Hematopoietic multipotent progenitor cell treated with erythropoietin and hydrocortisone succinate and interleukin-3 and kit ligand, for 8 days (in vitro differentiated cells): Measurements from ENCODE around the gene SURF2.
A peak's percentile ranks its signal among the peaks of the same experiment; 100 is the strongest.

Source experiments
- DNase-seq: peaks from one replicate; pipeline ENCODE4 v3.0.0-alpha.2; 2015

The SURF2 gene

GRCh38 chr9:133339641-133340040, 16.7 kb upstream of the SURF2 start:
- DNase-seq: no peak

DNA sequence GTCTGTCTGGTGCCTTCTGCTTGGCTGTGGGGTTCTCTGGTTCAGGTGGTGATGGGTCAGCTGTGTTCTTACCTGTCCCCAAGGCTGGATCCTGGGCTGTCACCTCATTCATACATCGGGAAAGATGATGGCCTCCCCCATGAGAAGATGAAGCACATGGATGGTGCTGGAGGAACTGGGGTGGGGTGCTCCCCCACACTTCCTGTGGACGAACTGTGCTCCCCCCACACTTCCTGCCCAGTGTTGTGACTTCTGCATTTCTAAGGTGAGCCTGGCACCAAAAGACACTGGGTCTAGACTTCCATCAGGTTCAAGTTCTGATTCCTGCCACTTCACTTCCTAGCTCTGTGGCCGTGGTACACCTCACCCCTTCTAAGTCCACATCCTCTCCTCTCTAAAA, 16.1 kb upstream of the SURF2 start:
- DNase-seq: no peak

DNA sequence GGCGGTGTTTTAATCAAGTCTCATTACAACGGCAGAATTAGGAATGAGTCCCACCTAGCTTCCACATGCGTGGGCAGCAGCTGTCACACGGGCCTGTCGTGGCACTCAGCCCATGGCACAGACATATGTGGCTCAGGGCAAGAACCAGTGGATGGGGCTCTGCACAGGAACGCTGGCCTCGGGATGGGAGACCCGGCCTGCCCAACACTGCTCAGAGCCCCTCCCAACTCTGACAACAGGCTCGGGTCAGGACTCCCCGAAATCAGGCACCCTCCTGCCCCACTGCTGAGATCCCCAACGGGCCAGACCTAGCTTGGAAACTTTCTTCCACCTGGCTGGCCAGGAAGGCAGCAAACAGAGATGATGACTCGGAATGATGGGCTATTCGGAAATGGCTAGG, 15.4 kb upstream of the SURF2 start:
- DNase-seq: no peak

- peak; percentile 39 for DNase-seq
Observed at GRCh38 chr9:133341369-133342068, 14.8 kb upstream of the SURF2 start.

GRCh38 chr9:133342069-133342406, 14.3 kb upstream of the SURF2 start:
- DNase-seq: no peak

DNA sequence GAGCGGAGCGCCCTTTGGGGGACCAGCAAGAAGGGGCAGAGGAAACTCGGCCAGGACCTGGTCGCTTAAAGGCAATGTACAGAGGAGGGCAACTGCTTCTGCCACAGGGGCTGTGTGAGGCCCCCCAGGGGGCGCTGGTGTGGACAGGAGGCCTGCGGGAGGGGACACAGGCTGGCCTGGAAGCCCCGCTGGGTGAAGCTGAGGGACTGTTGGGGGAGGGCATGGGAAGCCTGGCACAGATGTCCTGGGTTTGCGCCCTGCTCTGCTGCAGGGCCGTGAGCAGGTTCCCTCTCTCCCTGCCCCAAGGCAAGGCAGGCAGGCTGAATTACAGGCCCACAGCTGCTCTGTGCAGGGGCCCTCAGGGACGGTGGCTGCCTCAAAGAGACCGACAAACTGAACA, 13.8 kb upstream of the SURF2 start:
- DNase-seq: no peak

DNA sequence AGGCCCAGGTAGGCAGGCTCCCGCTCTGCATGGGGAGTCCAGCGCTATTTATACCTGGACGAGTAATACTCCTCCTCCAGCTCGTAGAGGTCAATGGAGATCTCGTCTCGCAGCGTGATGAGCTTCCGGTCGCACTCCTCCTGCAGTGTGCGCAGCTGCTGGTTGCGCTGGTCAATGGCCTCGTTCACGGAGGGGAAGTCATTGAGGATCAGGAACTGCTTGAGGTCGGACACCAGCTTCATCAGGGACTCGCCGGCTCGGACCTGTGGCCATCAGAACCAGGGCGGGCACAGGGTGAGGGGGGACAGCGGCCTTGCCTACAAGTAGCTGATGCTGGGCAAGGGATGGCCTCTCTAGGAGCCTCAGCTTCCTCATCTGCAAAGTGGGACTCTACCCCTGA, 12.3 kb upstream of the SURF2 start:
- no peak for DNase-seq

DNA sequence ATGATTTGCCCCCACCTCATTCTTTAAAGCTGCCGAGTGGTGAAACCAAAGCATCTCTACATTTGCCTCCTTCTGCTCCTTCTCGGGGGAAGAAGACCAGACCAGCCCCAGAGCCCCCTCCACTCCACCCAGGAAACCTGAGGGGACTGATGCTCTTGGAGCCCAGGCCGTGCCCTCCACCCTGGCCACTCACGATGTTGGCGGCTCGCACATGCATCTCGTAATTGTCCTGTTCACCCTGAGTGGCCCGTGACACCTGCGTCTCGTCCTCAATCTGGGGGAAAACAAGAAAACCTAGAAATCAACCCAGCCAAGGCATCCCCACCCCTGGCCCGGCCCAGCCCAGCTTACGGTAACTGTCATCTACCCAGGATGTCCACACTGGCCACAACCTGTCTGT, 11.4 kb upstream of the SURF2 start:
- no peak for DNase-seq

DNA sequence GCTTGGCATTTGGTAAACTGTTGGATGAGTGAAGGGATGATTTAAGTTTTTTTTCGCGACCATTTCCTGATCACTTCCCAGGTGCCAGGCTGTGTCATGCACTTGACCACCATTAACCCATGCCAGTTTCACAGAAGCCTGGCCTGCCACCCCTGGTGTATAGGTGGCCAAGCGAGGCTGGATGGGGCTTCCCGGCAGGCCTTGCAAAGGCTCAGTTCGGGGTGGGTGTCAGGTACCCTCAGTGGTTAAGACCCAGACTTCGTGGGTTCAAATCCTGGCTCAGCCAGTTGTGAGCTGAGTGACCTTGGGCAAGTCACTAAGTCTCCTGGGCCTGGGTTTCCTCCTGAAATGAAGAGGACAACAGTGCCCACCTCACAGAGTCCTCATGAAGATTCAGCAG, 10.8 kb upstream of the SURF2 start:
- no peak for DNase-seq

DNA sequence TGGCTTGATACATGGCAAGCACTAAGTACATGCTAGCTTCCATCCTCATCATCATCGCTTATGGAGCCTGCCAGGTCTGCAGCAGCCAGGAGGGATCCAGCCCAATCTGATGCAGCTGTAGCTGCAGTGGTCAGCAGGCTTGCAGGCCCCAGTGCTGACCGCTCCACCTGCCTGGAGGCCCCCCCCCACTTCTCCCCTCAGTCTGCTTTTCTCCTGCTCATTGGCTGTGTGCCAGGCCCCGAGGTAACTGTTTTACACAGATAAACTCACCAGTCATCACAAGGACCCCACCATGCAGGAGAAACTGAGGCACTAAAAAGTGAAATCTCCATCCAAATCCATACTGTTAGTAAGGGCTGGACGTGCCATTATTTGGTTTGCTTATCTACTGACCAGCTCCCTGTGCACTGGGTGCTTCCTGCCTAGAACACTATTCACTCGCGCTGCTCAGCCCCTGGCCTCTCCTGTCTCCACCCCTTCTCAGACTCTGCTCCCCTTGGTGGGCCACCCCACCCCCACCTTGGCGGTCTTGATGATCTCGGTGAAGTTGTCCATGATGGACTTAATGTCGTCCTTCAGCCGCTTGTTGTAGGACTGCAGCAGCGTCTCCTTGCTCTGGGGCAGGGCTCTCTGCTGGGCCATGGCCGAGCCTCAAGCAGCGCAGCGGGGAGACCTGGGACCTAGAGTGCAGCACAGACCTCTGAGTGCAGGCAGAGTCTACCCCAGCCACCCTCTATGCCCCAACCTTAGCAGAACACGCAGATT, 10.1 kb upstream of the SURF2 start:
- DNase-seq: no peak

- peak; percentile 60 for DNase-seq
Observed at GRCh38 chr9:133347515-133347984, 8.8 kb upstream of the SURF2 start.

DNA sequence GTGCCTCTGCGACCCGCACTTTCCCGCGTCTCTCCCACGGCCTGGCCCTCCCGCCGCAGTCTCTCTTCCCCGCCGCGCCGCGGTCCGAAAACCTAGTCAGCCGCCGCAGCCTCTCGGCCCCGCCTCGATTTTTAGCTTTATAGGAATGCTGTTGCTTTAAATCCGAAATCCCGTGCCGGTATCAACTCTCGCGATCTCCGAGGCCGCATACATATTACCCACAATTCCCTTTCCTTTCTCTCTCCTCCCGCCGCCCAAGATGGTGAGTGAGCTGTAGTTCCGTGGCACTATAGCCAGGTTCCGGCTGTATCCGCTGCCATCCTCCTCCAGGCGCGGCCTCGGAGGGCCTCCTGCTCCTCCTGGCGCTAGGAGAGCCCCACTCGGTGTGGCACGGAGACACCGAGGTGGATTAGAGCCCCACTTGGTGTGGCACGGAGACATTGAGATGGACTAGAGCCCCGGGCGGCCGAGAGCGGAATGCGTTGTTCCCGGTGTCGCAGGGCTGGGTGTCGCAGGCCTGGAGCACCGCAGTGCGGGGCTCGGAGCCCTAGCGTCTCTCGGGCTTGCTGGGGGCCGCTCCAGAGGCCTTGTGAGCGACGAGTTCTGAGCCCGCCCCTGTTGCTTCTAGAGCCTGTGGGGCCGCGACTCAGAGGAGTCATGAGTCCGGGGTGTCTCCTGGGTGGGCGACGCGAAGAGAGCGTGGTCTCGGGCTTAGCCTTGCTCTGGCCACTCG, 8.2 kb upstream of the SURF2 start, which contains the start of the genes MED22 and RPL7A:
TSS of gene MED22 (minus strand) at position 147 of the 733 bp plus-strand sequence. CDS start 1,469 bp downstream, outside the sequence.
TSS of gene RPL7A (plus strand) at position 234 of the 733 bp plus-strand sequence. CDS start at position 260, 26 bp downstream.
- peak; percentile 97 for DNase-seq

DNA sequence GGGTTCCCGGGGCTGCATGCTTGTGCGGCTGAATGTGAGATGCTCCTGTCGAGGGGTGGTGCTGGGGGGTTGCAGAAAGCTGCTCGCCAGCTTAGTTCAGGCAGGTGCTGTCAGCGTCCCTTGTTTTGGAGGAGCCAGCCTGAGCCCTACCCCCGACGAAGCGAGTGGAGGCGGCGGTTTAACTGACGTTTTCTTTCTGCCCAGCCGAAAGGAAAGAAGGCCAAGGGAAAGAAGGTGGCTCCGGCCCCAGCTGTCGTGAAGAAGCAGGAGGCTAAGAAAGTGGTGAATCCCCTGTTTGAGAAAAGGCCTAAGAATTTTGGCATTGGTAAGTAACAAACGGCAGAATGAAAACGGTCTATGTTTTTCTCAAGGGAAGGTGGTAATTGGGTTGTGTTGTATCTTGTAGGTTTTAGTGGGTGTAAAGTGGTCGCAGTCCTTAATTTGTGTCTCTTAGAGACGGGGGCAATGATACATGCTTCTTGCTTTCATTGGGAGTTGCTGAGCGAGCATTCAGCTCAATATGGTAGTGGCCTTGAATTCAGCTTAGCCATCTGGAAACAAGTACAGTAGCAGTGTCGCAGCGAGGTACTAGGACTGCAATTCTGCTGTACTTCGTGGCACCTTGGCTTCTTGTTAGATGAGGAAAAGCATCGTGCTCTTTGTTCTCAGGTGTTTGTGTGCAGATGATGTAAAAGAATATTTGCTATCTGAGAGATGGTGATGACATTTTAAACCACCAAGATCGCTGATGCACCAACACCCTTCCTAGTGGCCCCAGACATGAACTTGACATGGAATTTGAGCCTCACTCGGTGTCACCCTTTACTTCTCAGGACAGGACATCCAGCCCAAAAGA, 7.4 kb upstream of the SURF2 start:
- DNase-seq: no peak

GRCh38 chr9:133349965-133350616, 6.3 kb upstream of the SURF2 start:
- DNase-seq: no peak

- no peak for DNase-seq
Observed at GRCh38 chr9:133351526-133351907, 4.8 kb upstream of the SURF2 start.

- DNase-seq: peak; percentile 83
Observed at GRCh38 chr9:133351908-133352634, 4.3 kb upstream of the SURF2 start.

DNA sequence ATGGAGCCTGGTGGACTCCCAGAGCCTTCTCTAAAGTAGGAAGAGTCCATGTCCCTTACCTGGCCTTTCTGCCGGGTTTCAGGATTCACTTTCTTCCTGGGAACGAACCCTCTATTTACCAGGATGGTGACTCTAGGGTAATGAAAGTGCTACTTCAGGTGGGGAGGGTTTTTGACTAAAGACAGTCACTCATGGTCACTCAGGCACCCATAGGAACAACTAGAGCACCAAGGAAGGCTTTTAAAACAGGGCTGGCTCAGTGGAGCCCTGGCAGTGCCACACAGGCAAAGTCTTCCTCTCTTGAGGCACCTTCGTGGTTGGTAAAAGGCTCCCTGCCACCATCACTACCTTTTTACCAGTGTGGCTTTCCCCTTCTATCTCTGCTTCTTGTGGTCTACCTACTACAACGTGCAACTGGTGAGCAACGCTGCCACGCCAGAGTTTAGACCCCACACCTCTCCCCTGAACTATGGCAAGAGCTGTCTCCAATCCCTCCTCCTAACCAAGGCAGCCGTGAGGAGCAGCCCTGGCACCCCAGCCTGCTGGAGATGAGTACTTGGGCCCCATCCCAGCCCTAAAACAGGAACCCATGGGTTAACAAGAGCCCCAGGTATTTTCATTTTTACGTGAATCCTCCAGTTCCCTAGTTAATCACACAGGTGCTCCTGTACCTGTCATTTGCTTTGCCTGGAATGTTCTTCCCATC, 3.6 kb upstream of the SURF2 start:
- DNase-seq: no peak

- no peak for DNase-seq
Observed at GRCh38 chr9:133353548-133353947, 2.8 kb upstream of the SURF2 start.

GRCh38 chr9:133354766-133355165, 1.6 kb upstream of the SURF2 start:
- no peak for DNase-seq

GRCh38 chr9:133355881-133356357, 431 bp upstream of the SURF2 start:
- no peak for DNase-seq

DNA sequence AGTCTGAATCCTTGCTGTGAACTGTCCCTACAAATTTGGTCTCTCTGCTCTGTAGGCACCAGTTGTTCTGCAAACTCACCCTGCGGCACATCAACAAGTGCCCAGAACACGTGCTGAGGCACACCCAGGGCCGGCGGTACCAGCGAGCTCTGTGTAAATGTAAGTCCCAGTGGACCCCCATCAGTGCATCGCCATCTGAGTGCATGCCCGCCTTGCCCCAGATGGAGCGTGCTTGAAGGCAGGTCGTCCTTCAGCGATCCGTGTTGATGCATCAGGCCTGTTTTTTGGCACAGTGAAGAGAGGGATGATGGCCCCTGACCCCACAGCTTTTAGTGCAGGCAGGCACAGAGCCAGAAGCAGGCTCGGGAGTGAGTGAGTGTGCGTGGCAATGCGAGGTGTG, 1.3 kb downstream of the SURF2 start:
- no peak for DNase-seq
